Measurements from ENCODE around the gene RABEPK.
"Not testable (repeated sequence)": the region's sequence is repeated elsewhere in the genome, so short reads cannot be mapped to it uniquely, and the experiment has no call there.

Gene RABEPK

DNA sequence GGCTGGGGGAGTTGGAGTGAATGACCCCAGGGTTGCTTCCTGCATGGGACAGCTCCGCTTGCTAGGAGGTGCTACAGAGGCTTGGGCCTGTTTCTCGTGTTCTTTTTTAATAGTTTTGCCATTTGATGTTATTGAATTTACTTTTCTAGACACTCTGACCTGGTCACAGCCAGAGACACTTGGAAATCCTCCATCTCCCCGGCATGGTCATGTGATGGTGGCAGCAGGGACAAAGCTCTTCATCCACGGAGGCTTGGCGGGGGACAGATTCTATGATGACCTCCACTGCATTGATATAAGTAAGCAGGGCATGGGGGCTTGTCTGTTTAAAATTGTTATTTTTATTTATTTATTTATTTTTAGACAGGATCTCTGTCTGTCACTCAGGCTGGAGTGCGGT, 27.4 kb downstream of the RABEPK start:
- Histone ChIP-seq H2BK12ac (ENCODE audit: low read length) (no peak overlapping the region), H3K27me3 (ENCODE audit: control insufficient read depth in 3 of 3, insufficient read depth in 3 of 3, low read depth in 1 of 3, low read length in 3 of 3) (no peaks in the 10 kb centered on the region), H3K79me1 (ENCODE audit: low read depth, low read length) (no peaks in the 10 kb centered on the region), H2BK15ac (ENCODE audit: low read length) (no peak overlapping the region), H3K9me3 (replicated peaks in 1 of 2; ENCODE audit: control insufficient read depth in 2 of 2, insufficient read depth in 1 of 2, low read depth in 1 of 2, low read length in 2 of 2) (peaks cover 0 to 1% of the 10 kb centered on the region in 2 donors), H4K8ac (ENCODE audit: low read depth, low read length) (no peak overlapping the region), H3K36me3 (replicated peaks in 1 of 2; ENCODE audit: control insufficient read depth in 2 of 2, insufficient read depth in 2 of 2, low read length in 2 of 2) (peaks cover 4 to 33% of the 10 kb centered on the region in 2 donors), H3K4me3 (ENCODE audit: low read length in 2 of 2) (no peak overlapping the region), H3K4me2 (ENCODE audit: insufficient read depth, low read length, poor library complexity, severe bottlenecking) (no peak overlapping the region), H3K18ac (ENCODE audit: low read length) (no peak overlapping the region), H3K4me1 (ENCODE audit: control insufficient read depth in 2 of 2, insufficient read depth in 1 of 2, low read depth in 1 of 2, low read length in 2 of 2) (no peaks in the 10 kb centered on the region), H3K23ac (ENCODE audit: low read depth, low read length, poor library complexity) (no peak overlapping the region), H2AK5ac (ENCODE audit: low read depth, low read length) (no peak overlapping the region), H4K91ac (ENCODE audit: low read depth, low read length, poor library complexity) (no peak overlapping the region), H3K9ac (ENCODE audit: low read depth, low read length, poor library complexity) (no peak overlapping the region), H3K27ac (replicated peaks; ENCODE audit: low read length) (no peak overlapping the region), H3K14ac (ENCODE audit: low read length) (no peak overlapping the region), H2AFZ (ENCODE audit: low read length) (no peak overlapping the region), H3K4ac (ENCODE audit: low read length) (no peak overlapping the region), H2BK120ac (ENCODE audit: low read depth, low read length) (no peak overlapping the region), H2BK5ac (ENCODE audit: low read length) (no peak overlapping the region)
- WGBS, 2 donors (ENCODE audit: extremely low coverage in 2 of 2, insufficient read length in 2 of 2, insufficient replicate concordance in 1 of 2) = no CpG with 5 or more reads among the region's 6 CpGs
- no peak for DNase-seq (ENCODE audit: low spot score)

DNA sequence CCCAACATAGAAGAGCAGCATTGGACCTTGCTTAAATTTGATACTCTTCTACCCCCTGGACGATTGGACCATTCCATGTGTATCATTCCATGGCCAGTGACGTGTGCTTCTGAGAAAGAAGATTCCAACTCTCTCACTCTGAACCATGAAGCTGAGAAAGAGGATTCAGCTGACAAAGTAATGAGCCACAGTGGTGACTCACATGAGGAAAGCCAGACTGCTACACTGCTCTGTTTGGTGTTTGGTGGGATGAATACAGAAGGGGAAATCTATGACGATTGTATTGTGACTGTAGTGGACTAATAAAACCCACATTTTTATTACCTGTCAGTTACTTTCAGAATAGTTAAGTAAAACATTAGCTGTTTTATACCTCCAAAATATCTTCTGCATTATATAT, 33.3 kb downstream of the RABEPK start:
- Histone ChIP-seq H4K91ac (ENCODE audit: low read depth, low read length, poor library complexity) (no peak overlapping the region), H3K4me2 (ENCODE audit: insufficient read depth, low read length, poor library complexity, severe bottlenecking) (no peak overlapping the region), H2BK5ac (ENCODE audit: low read length) (no peak overlapping the region), H2AK5ac (ENCODE audit: low read depth, low read length) (no peak overlapping the region), H2BK15ac (ENCODE audit: low read length) (no peak overlapping the region), H3K27me3 (ENCODE audit: control insufficient read depth in 3 of 3, insufficient read depth in 3 of 3, low read depth in 1 of 3, low read length in 3 of 3) (peaks cover 0 to 2% (median 0%) of the 10 kb centered on the region in 3 experiments), H3K23ac (ENCODE audit: low read depth, low read length, poor library complexity) (no peak overlapping the region), H3K9ac (ENCODE audit: low read depth, low read length, poor library complexity) (no peak overlapping the region), H3K79me1 (ENCODE audit: low read depth, low read length) (peaks cover 1% of the 10 kb centered on the region), H2AFZ (ENCODE audit: low read length) (no peak overlapping the region), H3K4me1 (ENCODE audit: control insufficient read depth in 2 of 2, insufficient read depth in 1 of 2, low read depth in 1 of 2, low read length in 2 of 2) (peaks cover 2 to 6% of the 10 kb centered on the region in 2 donors), H3K27ac (replicated peaks; ENCODE audit: low read length) (no peak overlapping the region), H4K8ac (ENCODE audit: low read depth, low read length) (no peak overlapping the region), H3K4ac (ENCODE audit: low read length) (no peak overlapping the region), H3K9me3 (replicated peaks in 1 of 2; ENCODE audit: control insufficient read depth in 2 of 2, insufficient read depth in 1 of 2, low read depth in 1 of 2, low read length in 2 of 2) (peaks cover 0 to 1% of the 10 kb centered on the region in 2 donors), H2BK12ac (ENCODE audit: low read length) (no peak overlapping the region), H2BK120ac (ENCODE audit: low read depth, low read length) (no peak overlapping the region), H3K36me3 (replicated peaks in 1 of 2; ENCODE audit: control insufficient read depth in 2 of 2, insufficient read depth in 2 of 2, low read length in 2 of 2) (peaks cover 21 to 70% of the 10 kb centered on the region in 2 donors), H3K18ac (ENCODE audit: low read length) (no peak overlapping the region), H3K4me3 (ENCODE audit: low read length in 2 of 2) (no peak overlapping the region), H3K14ac (ENCODE audit: low read length) (no peak overlapping the region)
- no CpG with 5 or more reads among the region's 3 CpGs for WGBS, 2 donors (ENCODE audit: extremely low coverage in 2 of 2, insufficient read length in 2 of 2, insufficient replicate concordance in 1 of 2)
- DNase-seq (ENCODE audit: low spot score) = no peak

DNA sequence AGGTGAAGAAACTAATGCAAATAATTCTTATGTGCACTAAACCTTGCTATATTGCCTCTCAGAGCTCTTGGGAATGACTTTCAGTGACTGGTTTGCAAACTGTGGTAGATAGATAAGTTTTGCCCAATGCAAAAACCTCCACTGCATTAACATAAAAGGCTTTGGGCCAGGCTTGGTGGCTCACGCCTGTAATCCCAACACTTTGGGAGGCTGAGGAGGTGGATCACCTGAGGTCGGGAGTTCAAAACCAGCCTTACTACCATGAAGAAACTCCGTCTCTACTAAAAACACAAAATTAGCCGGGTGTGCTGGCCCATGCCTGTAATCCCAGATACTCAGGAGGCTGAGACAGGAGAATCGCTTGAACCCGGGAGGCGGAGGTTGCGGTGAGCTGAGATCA, 33.8 kb downstream of the RABEPK start:
- not testable (repeated sequence) for H3K79me1 ChIP-seq (ENCODE audit: low read depth, low read length); H3K27me3 ChIP-seq (ENCODE audit: control insufficient read depth in 3 of 3, insufficient read depth in 3 of 3, low read depth in 1 of 3, low read length in 3 of 3); H3K9me3 ChIP-seq (replicated peaks in 1 of 2; ENCODE audit: control insufficient read depth in 2 of 2, insufficient read depth in 1 of 2, low read depth in 1 of 2, low read length in 2 of 2); H3K4ac ChIP-seq (ENCODE audit: low read length); H3K27ac ChIP-seq (replicated peaks; ENCODE audit: low read length); H3K18ac ChIP-seq (ENCODE audit: low read length); H3K4me2 ChIP-seq (ENCODE audit: insufficient read depth, low read length, poor library complexity, severe bottlenecking); H3K9ac ChIP-seq (ENCODE audit: low read depth, low read length, poor library complexity); H3K4me1 ChIP-seq (ENCODE audit: control insufficient read depth in 2 of 2, insufficient read depth in 1 of 2, low read depth in 1 of 2, low read length in 2 of 2); H4K8ac ChIP-seq (ENCODE audit: low read depth, low read length); H2BK5ac ChIP-seq (ENCODE audit: low read length); H2BK12ac ChIP-seq (ENCODE audit: low read length); H2AK5ac ChIP-seq (ENCODE audit: low read depth, low read length); H2BK120ac ChIP-seq (ENCODE audit: low read depth, low read length); H2BK15ac ChIP-seq (ENCODE audit: low read length); H3K23ac ChIP-seq (ENCODE audit: low read depth, low read length, poor library complexity); H2AFZ ChIP-seq (ENCODE audit: low read length); DNase-seq (ENCODE audit: low spot score); H3K4me3 ChIP-seq (ENCODE audit: low read length in 2 of 2); H3K14ac ChIP-seq (ENCODE audit: low read length); H4K91ac ChIP-seq (ENCODE audit: low read depth, low read length, poor library complexity)
- peaks cover 24 to 73% of the 10 kb centered on the region in 2 donors for H3K36me3 ChIP-seq (replicated peaks in 1 of 2; ENCODE audit: control insufficient read depth in 2 of 2, insufficient read depth in 2 of 2, low read length in 2 of 2)
- WGBS, 2 donors (ENCODE audit: extremely low coverage in 2 of 2, insufficient read length in 2 of 2, insufficient replicate concordance in 1 of 2) = no CpG with 5 or more reads among the region's 8 CpGs

DNA sequence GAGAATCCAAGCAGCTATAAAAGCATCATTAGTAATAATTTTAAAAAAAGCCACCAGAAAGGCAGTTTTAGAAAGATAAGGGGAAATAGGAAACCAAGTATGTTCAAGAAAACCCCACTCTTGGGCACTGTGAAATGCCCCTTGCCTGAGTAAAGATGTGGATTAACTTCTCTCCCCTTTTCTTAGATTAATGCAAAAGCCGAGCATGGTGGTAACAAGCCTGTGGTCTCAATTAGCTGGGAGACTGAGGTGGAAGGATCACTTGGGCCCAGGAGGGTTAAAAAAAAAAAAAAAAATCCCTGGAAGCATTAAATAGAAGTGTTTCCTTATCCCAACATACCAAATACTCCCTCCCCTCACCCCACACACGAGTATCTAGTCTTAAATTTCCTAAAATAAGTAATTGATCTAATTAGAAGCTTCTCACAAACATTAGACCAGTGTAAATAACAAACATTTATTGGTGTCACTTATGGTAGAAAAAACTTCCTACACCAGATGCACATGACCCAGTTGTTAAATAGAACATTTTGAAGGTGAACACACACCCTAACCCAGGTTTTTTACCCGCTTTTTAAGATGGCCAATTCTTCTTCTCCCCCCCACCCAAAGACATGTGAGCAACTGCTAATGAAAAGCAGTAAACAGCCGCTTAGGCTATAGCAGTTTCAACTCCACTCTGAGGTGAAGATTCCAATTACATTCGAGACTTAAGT, 35.6 kb downstream of the RABEPK start:
- H2AK5ac ChIP-seq (ENCODE audit: low read depth, low read length) = no peak overlapping the region
- no peak overlapping the region for H2AFZ ChIP-seq (ENCODE audit: low read length)
- H2BK15ac ChIP-seq (ENCODE audit: low read length) = no peak overlapping the region
- H2BK12ac ChIP-seq (ENCODE audit: low read length) = no peak overlapping the region
- H4K91ac ChIP-seq (ENCODE audit: low read depth, low read length, poor library complexity) = no peak overlapping the region
- H3K4me3 ChIP-seq (ENCODE audit: low read length in 2 of 2) = no peak overlapping the region
- H3K27ac ChIP-seq (replicated peaks; ENCODE audit: low read length) = no peak overlapping the region
- H3K18ac ChIP-seq (ENCODE audit: low read length) = no peak overlapping the region
- peaks cover 3 to 6% of the 10 kb centered on the region in 2 donors for H3K4me1 ChIP-seq (ENCODE audit: control insufficient read depth in 2 of 2, insufficient read depth in 1 of 2, low read depth in 1 of 2, low read length in 2 of 2)
- no peak overlapping the region for H2BK120ac ChIP-seq (ENCODE audit: low read depth, low read length)
- H2BK5ac ChIP-seq (ENCODE audit: low read length) = no peak overlapping the region
- WGBS, 2 donors (ENCODE audit: extremely low coverage in 2 of 2, insufficient read length in 2 of 2, insufficient replicate concordance in 1 of 2) = 100% methylated on average over 1 of the region's 5 CpGs; no CpG with 5 or more reads in 1 of the 2 donors
- peaks cover 26 to 76% of the 10 kb centered on the region in 2 donors for H3K36me3 ChIP-seq (replicated peaks in 1 of 2; ENCODE audit: control insufficient read depth in 2 of 2, insufficient read depth in 2 of 2, low read length in 2 of 2)
- DNase-seq (ENCODE audit: low spot score) = no peak
- no peak overlapping the region for H3K23ac ChIP-seq (ENCODE audit: low read depth, low read length, poor library complexity)
- peaks cover 6% of the 10 kb centered on the region for H3K79me1 ChIP-seq (ENCODE audit: low read depth, low read length)
- no peak overlapping the region for H3K9ac ChIP-seq (ENCODE audit: low read depth, low read length, poor library complexity)
- no peak overlapping the region for H3K14ac ChIP-seq (ENCODE audit: low read length)
- H4K8ac ChIP-seq (ENCODE audit: low read depth, low read length) = no peak overlapping the region
- H3K9me3 ChIP-seq (replicated peaks in 1 of 2; ENCODE audit: control insufficient read depth in 2 of 2, insufficient read depth in 1 of 2, low read depth in 1 of 2, low read length in 2 of 2) = peaks cover 0 to 1% of the 10 kb centered on the region in 2 donors
- H3K4me2 ChIP-seq (ENCODE audit: insufficient read depth, low read length, poor library complexity, severe bottlenecking) = no peak overlapping the region
- no peak overlapping the region for H3K4ac ChIP-seq (ENCODE audit: low read length)
- H3K27me3 ChIP-seq (ENCODE audit: control insufficient read depth in 3 of 3, insufficient read depth in 3 of 3, low read depth in 1 of 3, low read length in 3 of 3) = peaks cover 0 to 2% (median 0%) of the 10 kb centered on the region in 3 experiments

Measured in neuronal stem cell (in vitro differentiated cells).